IPS-18c (cell line): ENCODE measurements around the gene RAVER2.

ENCODE experiments used
- H3K4me3 ChIP-seq: 2 replicates; pipeline ENCODE4 v1.7.0; 2013; ENCODE audit warnings: low read depth, mild to moderate bottlenecking, low read length, moderate library complexity; ENCODE audit not compliant: insufficient read depth
- H3K9me3 ChIP-seq: one replicate; pipeline ENCODE4 v1.6.1; 2013; ENCODE audit warnings: mild to moderate bottlenecking, low read length, moderate library complexity; ENCODE audit not compliant: control insufficient read depth, insufficient read depth

Gene RAVER2

GRCh38 chr1:64743954-64744491 lies 852 bp upstream of the RAVER2 start:
- Histone ChIP-seq H3K9me3 (no peaks in the 10 kb centered on the region), H3K4me3 (peak overlapping the region; percentile 89; the same call in 1 of the 2 replicates)

- Histone ChIP-seq H3K9me3 (no peaks in the 10 kb centered on the region), H3K4me3 (peak overlapping the region; percentile 89)
These were observed 508 bp downstream of the RAVER2 start for GRCh38 chr1:64745181-64745985.

GRCh38 chr1:64745986-64746940 lies 1.4 kb downstream of the RAVER2 start:
- H3K4me3 ChIP-seq, result peak overlapping the region; percentile 89
- no peaks in the 10 kb centered on the region for H3K9me3 ChIP-seq

- H3K4me3 ChIP-seq, result no peak overlapping the region
- no peaks in the 10 kb centered on the region for H3K9me3 ChIP-seq
These were observed 3.3 kb downstream of the RAVER2 start for GRCh38 chr1:64748222-64748621.

- Histone ChIP-seq H3K4me3 (no peak overlapping the region), H3K9me3 (no peaks in the 10 kb centered on the region)
These were observed 3.8 kb downstream of the RAVER2 start for GRCh38 chr1:64748706-64749105.

GRCh38 chr1:64750092-64750491 lies 5.2 kb downstream of the RAVER2 start:
- Histone ChIP-seq H3K4me3 (no peak overlapping the region), H3K9me3 (no peaks in the 10 kb centered on the region)

GRCh38 chr1:64750875-64751274 lies 6.0 kb downstream of the RAVER2 start:
- H3K9me3 ChIP-seq, result no peaks in the 10 kb centered on the region
- H3K4me3 ChIP-seq, result no peak overlapping the region

GRCh38 chr1:64754173-64754572 lies 9.3 kb downstream of the RAVER2 start:
- Histone ChIP-seq H3K4me3 (no peak overlapping the region), H3K9me3 (no peaks in the 10 kb centered on the region)

GRCh38 chr1:64755361-64755760 lies 10.5 kb downstream of the RAVER2 start:
- Histone ChIP-seq H3K9me3 (no peaks in the 10 kb centered on the region), H3K4me3 (no peak overlapping the region)

- Histone ChIP-seq H3K4me3 (no peak overlapping the region), H3K9me3 (no peaks in the 10 kb centered on the region)
These were observed 11.9 kb downstream of the RAVER2 start for GRCh38 chr1:64756770-64757169.

GRCh38 chr1:64757213-64757612 lies 12.3 kb downstream of the RAVER2 start:
- Histone ChIP-seq H3K9me3 (no peaks in the 10 kb centered on the region), H3K4me3 (no peak overlapping the region)

GRCh38 chr1:64758233-64758632 lies 13.4 kb downstream of the RAVER2 start:
- no peak overlapping the region for H3K4me3 ChIP-seq
- H3K9me3 ChIP-seq, result no peaks in the 10 kb centered on the region

- no peak overlapping the region for H3K4me3 ChIP-seq
- no peaks in the 10 kb centered on the region for H3K9me3 ChIP-seq
These were observed 15.1 kb downstream of the RAVER2 start for GRCh38 chr1:64759968-64760367.

- Histone ChIP-seq H3K4me3 (no peak overlapping the region), H3K9me3 (no peaks in the 10 kb centered on the region)
These were observed 20.1 kb downstream of the RAVER2 start for GRCh38 chr1:64765012-64765411.

GRCh38 chr1:64765826-64766225 lies 21.0 kb downstream of the RAVER2 start:
- Histone ChIP-seq H3K4me3 (no peak overlapping the region), H3K9me3 (no peaks in the 10 kb centered on the region)

- H3K9me3 ChIP-seq, result no peaks in the 10 kb centered on the region
- H3K4me3 ChIP-seq, result no peak overlapping the region
These were observed 21.6 kb downstream of the RAVER2 start for GRCh38 chr1:64766429-64766828.

- H3K9me3 ChIP-seq, result no peaks in the 10 kb centered on the region
- no peak overlapping the region for H3K4me3 ChIP-seq
These were observed 24.6 kb downstream of the RAVER2 start for GRCh38 chr1:64769482-64769881.

GRCh38 chr1:64769971-64770370 lies 25.1 kb downstream of the RAVER2 start:
- Histone ChIP-seq H3K4me3 (no peak overlapping the region), H3K9me3 (no peaks in the 10 kb centered on the region)
